ENCODE measurements around the gene CA11.

DNA sequence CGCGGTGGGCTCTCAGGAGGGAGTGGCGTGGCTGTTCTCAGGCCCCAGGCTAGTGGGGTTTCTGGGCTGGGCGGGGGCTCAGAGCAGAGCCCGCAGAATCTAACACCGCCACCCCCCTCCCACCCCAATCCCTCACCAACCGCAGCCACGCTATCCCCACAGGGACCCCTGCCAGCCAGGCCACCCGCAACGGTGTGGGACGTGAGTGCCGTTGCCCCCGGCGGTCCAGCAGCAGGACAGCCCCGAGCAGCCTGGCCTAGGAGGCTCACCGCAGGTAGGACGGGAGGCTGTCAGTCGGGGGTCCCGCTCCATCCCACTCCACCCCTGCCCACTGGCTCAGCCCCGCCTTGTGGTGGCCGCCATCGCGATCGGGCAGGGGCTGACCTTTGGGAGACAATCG lies 27.0 kb upstream of the CA11 start, which contains the start of gene NTN5:
- TF ChIP-seq EGR1 (IDR thresholded peaks at IDR 0.05; ENCODE audit: borderline replicate concordance, low read depth, low read length) (no peak), POLR2AphosphoS5 (IDR thresholded peaks at IDR 0.05; ENCODE audit: low read depth, low read length) (no peak), CREB1 (IDR thresholded peaks at IDR 0.05) (no peak), ASH2L (IDR thresholded peaks at IDR 0.05; ENCODE audit: low read length) (no peak)
- TF ChIP-seq, protein P1, sequence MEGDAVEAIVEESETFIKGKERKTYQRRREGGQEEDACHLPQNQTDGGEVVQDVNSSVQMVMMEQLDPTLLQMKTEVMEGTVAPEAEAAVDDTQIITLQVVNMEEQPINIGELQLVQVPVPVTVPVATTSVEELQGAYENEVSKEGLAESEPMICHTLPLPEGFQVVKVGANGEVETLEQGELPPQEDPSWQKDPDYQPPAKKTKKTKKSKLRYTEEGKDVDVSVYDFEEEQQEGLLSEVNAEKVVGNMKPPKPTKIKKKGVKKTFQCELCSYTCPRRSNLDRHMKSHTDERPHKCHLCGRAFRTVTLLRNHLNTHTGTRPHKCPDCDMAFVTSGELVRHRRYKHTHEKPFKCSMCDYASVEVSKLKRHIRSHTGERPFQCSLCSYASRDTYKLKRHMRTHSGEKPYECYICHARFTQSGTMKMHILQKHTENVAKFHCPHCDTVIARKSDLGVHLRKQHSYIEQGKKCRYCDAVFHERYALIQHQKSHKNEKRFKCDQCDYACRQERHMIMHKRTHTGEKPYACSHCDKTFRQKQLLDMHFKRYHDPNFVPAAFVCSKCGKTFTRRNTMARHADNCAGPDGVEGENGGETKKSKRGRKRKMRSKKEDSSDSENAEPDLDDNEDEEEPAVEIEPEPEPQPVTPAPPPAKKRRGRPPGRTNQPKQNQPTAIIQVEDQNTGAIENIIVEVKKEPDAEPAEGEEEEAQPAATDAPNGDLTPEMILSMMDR (IDR thresholded peaks at IDR 0.05; ENCODE audit: control extremely low read depth in 1 of 3, insufficient read depth in 1 of 3, low read depth in 1 of 3, low read length in 3 of 3) = no peak

Measured in H1 (cell line).